Right atrium auricular region (tissue), 2 donors: Measurements from ENCODE around the gene RHOV. TPM values are rescaled to one million over a fixed set of nuclear protein-coding genes. Genes with fewer than 3 reads are reported as not detected.

Experiments used
- DNase-seq: peaks from one replicate; pipeline ENCODE4 v3.0.0-alpha.2; 2019; ENCODE audit warnings: low spot score
- H3K27ac ChIP-seq, 2 donors: fragments of 200-600 bp; sonication (generic); 1 replicate in 1 of 2; 2 replicates in 1 of 2; pipeline ENCODE4 v1.5.1; 2016 to 2019
- H3K27me3 ChIP-seq, 2 donors: fragments of 200-600 bp; sonication (generic); one replicate each; pipeline versions ENCODE4 v1.5.1 to v1.6.0; 2017 to 2019
- H3K36me3 ChIP-seq: fragments of 200-600 bp; sonication (generic); one replicate; pipeline ENCODE4 v1.5.1; 2016
- H3K4me1 ChIP-seq, 2 donors: fragments of 200-600 bp; sonication (generic); one replicate each; pipeline versions ENCODE4 v1.5.1 to v1.6.0; 2017 to 2019
- H3K4me3 ChIP-seq, 2 donors: fragments of 200-600 bp; sonication (generic); 1 replicate in 1 of 2; 2 replicates in 1 of 2; pipeline ENCODE4 v1.5.1; 2017 to 2019; ENCODE audit warnings: mild to moderate bottlenecking in 1 of 2, moderate library complexity in 1 of 2
- H3K9me3 ChIP-seq, 2 donors: fragments of 200-600 bp; sonication (generic); one replicate each; pipeline ENCODE4 v1.5.1; 2019
- total RNA-seq, 2 donors: library from RNA; depleted of rRNA; stranded (reverse); fragments of >200 nt; gene quantifications; one replicate each; pipeline ENCODE4 v1.1.0, GENCODE V29; 2016
- TF ChIP-seq, protein P1 (sequence below), 2 donors: fragments of 200-600 bp; sonication (generic); IDR thresholded peaks; one replicate each; pipeline ENCODE4 v1.5.1; 2019; ENCODE audit warnings: antibody characterized with exemption in 2 of 2

Gene RHOV
- total RNA-seq, 2 donors from 2014 or later, result not detected

DNA sequence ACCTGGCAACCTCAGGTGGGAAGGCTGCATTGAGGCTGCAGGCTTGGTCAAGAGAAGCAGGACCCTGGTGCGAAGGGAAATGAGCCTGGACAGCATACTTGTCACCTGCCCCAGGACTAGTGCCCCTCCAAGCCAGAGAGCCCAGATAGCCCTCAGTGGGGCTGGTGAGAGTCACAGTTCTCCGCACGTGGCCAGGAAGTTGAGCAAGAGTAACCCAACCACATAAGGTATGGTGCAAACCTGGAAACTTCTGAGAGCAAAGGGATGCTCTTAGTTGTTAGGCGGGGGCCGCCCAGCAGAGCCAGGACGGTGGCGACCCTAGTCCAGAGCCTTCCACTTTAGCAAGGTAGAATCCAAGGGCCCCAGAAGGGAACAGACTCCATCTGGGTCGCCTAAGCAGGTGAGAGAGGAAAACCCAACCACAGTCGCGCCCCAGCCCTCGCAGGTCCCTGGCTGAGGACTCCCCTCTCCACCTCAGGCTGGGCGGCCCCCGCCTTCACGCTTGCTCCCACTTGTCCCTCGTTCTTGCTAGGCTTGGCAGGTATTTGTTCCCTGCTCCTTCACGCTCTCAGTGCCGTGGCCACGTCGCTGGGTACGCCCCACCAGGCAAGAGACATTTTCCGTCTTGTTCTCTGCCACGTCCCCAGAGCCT is 19.1 kb upstream of the RHOV start:
- peaks cover 15% of the 10 kb centered on the region for H3K36me3 ChIP-seq
- TF ChIP-seq, protein P1, sequence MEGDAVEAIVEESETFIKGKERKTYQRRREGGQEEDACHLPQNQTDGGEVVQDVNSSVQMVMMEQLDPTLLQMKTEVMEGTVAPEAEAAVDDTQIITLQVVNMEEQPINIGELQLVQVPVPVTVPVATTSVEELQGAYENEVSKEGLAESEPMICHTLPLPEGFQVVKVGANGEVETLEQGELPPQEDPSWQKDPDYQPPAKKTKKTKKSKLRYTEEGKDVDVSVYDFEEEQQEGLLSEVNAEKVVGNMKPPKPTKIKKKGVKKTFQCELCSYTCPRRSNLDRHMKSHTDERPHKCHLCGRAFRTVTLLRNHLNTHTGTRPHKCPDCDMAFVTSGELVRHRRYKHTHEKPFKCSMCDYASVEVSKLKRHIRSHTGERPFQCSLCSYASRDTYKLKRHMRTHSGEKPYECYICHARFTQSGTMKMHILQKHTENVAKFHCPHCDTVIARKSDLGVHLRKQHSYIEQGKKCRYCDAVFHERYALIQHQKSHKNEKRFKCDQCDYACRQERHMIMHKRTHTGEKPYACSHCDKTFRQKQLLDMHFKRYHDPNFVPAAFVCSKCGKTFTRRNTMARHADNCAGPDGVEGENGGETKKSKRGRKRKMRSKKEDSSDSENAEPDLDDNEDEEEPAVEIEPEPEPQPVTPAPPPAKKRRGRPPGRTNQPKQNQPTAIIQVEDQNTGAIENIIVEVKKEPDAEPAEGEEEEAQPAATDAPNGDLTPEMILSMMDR (IDR thresholded peaks at IDR 0.05), result no peak
- no peak for DNase-seq
- H3K9me3 ChIP-seq, result no peaks in the 10 kb centered on the region
- H3K27me3 ChIP-seq, result no peaks in the 10 kb centered on the region
- peaks cover 0 to 19% of the 10 kb centered on the region in 2 donors for H3K4me1 ChIP-seq
- no peak overlapping the region for H3K4me3 ChIP-seq
- H3K27ac ChIP-seq, result peak overlapping the region; percentile 84 to 98

DNA sequence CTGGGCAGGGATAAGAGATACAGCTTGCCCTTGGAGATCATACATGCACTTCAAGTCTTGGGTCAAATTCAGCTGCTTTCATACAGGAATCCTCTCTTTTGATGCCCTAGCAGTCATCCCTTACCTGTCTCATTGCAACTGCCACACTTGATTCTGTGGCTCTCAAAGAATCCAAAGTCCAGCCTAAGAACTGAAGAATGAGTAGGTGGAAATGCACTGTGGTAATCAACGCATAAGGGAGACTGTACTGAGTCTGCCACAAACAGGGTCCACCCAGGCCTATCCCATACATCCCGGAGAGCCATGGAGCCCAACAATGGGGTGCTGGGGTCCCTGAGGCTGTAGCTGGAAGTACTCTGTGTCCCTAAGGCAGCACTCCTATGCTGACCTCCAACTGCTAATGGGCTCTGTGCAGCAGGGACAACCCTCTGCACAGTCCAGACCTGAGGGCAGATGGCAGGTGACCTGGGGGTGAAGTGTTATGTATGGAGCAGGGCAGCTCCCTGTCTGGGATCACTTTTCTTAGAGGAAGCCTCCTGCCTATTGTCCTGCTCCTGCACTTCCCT is 18.5 kb upstream of the RHOV start:
- no peak for DNase-seq
- Histone ChIP-seq H3K27ac (no peak overlapping the region), H3K4me3 (no peak overlapping the region), H3K4me1 (peaks cover 0 to 19% of the 10 kb centered on the region in 2 donors), H3K27me3 (no peaks in the 10 kb centered on the region), H3K36me3 (peaks cover 12% of the 10 kb centered on the region), H3K9me3 (no peaks in the 10 kb centered on the region)
- TF ChIP-seq, protein P1 (IDR thresholded peaks at IDR 0.05), result no peak

DNA sequence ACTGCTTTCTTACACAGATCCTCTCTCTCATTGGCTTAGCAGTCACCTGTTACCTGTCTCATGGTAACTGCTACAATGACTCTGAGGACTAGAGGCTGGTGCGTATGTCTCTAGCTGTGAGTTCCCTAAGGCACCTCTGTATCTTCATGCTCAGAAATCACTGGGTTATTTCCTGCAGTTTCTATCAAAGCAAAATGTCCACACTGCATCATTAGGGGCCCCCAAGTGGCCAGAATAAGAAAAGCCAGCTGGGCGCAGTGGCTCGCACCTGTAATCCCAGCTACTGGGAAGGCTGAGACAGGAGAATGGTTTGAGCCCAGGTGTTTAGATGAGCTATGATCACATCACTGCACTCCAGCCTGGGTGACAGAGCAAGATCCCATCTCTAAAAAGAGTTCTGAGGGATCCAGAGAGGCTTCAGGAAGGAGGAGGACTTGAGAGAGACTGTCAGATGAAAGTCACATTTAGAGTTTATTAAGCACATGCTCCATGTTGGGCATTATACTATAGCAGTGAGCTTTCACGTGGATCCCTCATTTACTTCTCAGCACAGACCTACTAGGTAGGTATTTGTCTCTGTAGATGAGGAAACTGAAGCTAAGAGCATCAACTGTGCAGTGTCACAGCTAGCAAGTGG is 17.9 kb upstream of the RHOV start:
- no peak overlapping the region for H3K27ac ChIP-seq
- H3K27me3 ChIP-seq, result no peaks in the 10 kb centered on the region
- H3K36me3 ChIP-seq, result peaks cover 9% of the 10 kb centered on the region
- H3K4me3 ChIP-seq, result no peak overlapping the region
- TF ChIP-seq, protein P1 (IDR thresholded peaks at IDR 0.05), result peak; percentile 46 to 68
- no peaks in the 10 kb centered on the region for H3K9me3 ChIP-seq
- DNase-seq, result no peak
- peaks cover 0 to 19% of the 10 kb centered on the region in 2 donors for H3K4me1 ChIP-seq

DNA sequence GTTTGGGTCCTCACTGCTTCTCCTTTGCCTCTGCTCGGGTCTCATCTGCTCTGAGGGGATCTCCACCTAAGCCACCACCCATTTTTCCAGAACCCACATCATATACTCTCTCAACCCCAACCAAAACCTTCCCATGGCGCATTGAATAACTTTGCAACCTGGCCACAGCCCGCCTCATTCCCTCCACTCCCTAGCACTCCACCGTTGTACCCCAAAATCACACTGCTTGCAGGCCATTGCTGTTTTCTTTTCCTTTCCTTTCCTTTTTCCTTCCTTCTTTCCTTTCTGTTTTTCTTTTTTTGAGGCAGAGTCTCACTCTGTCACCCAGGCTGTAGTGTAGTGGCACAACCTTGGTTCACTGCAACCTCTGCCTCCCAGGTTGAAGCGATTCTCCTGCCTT is 17.1 kb upstream of the RHOV start:
- H3K4me1 ChIP-seq, result peaks cover 0 to 19% of the 10 kb centered on the region in 2 donors
- TF ChIP-seq, protein P1 (IDR thresholded peaks at IDR 0.05), result no peak
- H3K4me3 ChIP-seq, result no peak overlapping the region
- no peak for DNase-seq
- H3K27me3 ChIP-seq, result no peaks in the 10 kb centered on the region
- H3K36me3 ChIP-seq, result peaks cover 4% of the 10 kb centered on the region
- H3K9me3 ChIP-seq, result no peaks in the 10 kb centered on the region
- H3K27ac ChIP-seq, result no peak overlapping the region

DNA sequence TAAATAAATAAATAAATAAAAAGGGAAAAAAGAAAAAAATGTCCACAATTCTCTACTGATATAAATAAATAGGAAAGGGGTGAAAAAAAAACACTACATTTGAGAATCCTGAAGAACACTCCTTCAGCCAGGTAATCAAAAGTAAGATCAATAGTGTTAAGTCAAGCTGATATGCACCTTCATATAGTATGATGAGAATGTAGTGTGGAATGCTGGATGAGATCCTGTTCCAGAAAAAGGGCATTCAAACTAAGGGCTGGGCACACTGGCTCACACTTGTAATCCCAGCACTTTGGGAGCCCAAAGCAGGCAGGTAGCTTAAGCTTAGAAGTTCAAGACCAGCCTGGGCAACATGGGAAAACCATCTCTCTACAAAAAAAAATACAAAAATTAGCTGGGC is 15.1 kb upstream of the RHOV start:
- TF ChIP-seq, protein P1 (IDR thresholded peaks at IDR 0.05), result no peak
- DNase-seq, result no peak
- H3K9me3 ChIP-seq, result no peaks in the 10 kb centered on the region
- no peaks in the 10 kb centered on the region for H3K27me3 ChIP-seq
- no peak overlapping the region for H3K4me3 ChIP-seq
- H3K4me1 ChIP-seq, result peaks cover 0 to 6% of the 10 kb centered on the region in 2 donors
- H3K27ac ChIP-seq, result no peak overlapping the region
- H3K36me3 ChIP-seq, result no peaks in the 10 kb centered on the region
